Kidney epithelial cell (primary cell): ENCODE data around the gene OR2AG1. TPM values are rescaled to one million over a fixed set of nuclear protein-coding genes. Genes with fewer than 3 reads are reported as not detected.

ENCODE experiments used
- DNase-seq: peaks from one replicate; pipeline ENCODE4 v3.0.0-alpha.2; 2010; ENCODE audit warnings: low read depth
- H3K27me3 ChIP-seq: 2 replicates; pipeline ENCODE4 v1.6.0; 2011; ENCODE audit warnings: low read length; ENCODE audit not compliant: control insufficient read depth, insufficient read depth
- H3K36me3 ChIP-seq: 2 replicates; pipeline ENCODE4 v1.5.1; 2011; ENCODE audit warnings: low read length; ENCODE audit not compliant: control insufficient read depth, insufficient read depth
- H3K4me3 ChIP-seq: 2 replicates; pipeline ENCODE4 v1.5.1; 2011; ENCODE audit warnings: low read depth, mild to moderate bottlenecking, control low read depth, low read length
- total RNA-seq: library from RNA; depleted of rRNA; stranded (reverse); fragments of >200 nt; gene quantifications from 2 replicates; pipeline ENCODE4 v1.2.3, GENCODE V29; 2015
- TF ChIP-seq, protein P1 (sequence below): IDR thresholded peaks from 2 replicates; pipeline ENCODE4 v1.5.1; 2011; ENCODE audit warnings: mild to moderate bottlenecking, moderate library complexity, low read length, control low read depth, inconsistent platforms; ENCODE audit not compliant: insufficient read depth, poor library complexity, severe bottlenecking

OR2AG1 gene
- total RNA-seq, 1 donor from 2014 or later = not detected

DNA sequence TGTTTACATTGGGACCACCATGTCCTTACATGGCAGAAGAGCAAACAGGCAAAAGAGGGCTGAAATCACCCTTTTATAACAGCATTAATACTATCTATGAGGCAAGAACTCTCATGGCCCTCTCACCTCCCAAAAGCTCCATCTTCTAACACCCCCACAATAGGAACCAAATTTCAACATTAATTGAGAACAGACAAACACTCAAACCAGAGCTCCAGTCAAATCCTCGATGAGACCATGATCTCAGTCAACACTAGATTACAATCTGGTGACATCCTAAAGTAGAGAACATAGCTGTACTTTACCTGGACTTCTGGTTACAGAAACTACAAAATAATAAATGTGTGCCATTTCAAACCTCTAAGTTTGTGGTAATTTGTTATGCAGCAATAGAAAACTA lies 36.2 kb upstream of the OR2AG1 start:
- no peak for DNase-seq
- H3K27me3 ChIP-seq = no peaks in the 10 kb centered on the region
- H3K36me3 ChIP-seq = no peaks in the 10 kb centered on the region

DNA sequence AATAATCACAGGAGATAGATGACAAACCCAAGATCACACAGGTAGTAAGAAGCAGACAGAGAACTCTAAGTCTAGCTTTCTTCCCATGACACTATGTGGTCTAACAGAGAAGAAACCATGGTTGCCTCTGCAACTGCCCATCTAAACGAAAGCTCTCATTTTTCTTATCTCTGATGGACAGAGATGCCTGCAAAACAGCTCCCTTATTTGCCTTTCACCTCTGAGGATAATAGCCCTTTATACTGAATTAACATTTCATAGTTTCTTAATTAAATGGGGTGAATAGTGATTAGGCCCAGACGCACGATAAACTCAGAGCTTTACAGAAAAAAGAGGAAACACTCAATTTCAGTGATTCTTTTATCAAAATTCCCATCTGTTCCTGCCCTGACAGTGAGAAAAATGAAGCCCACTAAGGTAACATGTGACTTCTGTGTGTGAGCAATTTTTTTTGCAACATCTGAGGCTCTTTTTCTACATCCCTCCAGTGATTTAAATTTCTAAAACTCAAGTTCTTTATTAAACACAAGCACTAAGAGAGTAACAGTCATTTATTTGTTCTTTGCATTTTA lies 35.6 kb upstream of the OR2AG1 start:
- TF ChIP-seq, protein P1, sequence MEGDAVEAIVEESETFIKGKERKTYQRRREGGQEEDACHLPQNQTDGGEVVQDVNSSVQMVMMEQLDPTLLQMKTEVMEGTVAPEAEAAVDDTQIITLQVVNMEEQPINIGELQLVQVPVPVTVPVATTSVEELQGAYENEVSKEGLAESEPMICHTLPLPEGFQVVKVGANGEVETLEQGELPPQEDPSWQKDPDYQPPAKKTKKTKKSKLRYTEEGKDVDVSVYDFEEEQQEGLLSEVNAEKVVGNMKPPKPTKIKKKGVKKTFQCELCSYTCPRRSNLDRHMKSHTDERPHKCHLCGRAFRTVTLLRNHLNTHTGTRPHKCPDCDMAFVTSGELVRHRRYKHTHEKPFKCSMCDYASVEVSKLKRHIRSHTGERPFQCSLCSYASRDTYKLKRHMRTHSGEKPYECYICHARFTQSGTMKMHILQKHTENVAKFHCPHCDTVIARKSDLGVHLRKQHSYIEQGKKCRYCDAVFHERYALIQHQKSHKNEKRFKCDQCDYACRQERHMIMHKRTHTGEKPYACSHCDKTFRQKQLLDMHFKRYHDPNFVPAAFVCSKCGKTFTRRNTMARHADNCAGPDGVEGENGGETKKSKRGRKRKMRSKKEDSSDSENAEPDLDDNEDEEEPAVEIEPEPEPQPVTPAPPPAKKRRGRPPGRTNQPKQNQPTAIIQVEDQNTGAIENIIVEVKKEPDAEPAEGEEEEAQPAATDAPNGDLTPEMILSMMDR = no peak
- Histone ChIP-seq H3K4me3 (no peak overlapping the region), H3K36me3 (no peaks in the 10 kb centered on the region), H3K27me3 (no peaks in the 10 kb centered on the region)
- no peak for DNase-seq

More for the DNA sequence above, 36.2 kb upstream of the OR2AG1 start:
- TF ChIP-seq, protein P1 = no peak
- H3K4me3 ChIP-seq = no peak overlapping the region

DNA sequence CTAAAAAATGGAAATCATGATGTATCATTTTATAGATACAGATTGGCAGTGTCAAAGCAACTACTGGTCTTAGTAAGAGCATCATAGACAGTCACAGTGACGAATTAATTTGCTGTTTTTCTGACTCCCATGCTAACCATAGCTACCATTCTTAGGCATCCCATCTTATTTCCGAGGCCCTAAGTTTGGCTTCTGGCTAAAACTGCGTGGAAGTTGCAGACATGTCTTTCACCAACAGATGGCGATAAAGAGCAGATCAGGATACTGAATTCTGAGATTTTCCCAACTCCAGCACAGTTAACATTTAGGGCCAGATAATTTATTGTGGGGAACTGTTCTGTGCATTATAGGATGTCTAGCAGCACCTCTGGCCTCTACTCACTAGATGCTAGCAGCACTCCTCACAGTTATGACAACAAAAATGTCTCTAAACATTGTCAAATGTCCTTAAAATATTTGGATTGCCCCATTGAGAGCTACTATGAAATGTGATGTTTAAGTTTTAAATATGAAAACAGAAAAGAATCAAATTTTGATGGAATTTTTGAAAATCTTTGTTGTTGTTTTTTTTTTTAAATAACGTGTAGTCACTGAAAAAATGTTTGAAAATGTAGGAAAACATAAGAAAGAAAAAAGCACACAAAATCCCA lies 27.4 kb upstream of the OR2AG1 start:
- TF ChIP-seq, protein P1 = peak; percentile 92
- H3K27me3 ChIP-seq = no peaks in the 10 kb centered on the region
- no peak overlapping the region for H3K4me3 ChIP-seq
- no peaks in the 10 kb centered on the region for H3K36me3 ChIP-seq
- DNase-seq = no peak

DNA sequence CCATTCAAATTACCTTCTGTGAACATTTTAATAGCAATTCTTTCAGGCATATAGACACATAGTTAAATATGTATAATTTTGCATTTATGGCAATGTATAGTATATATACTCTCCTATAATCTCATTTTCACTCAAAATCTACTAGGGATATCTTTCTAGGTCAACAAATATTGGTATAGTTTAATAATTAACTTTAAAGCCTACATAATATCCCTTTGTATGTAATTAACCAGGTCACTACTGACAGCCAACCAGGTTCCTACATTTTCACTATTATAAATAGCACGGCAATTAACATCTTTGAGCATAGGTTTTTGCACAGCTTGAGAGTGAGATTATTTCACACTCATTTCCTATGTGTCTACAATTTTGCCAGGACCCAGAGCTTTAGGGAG lies 26.9 kb upstream of the OR2AG1 start:
- TF ChIP-seq, protein P1 = no peak
- DNase-seq = no peak
- H3K36me3 ChIP-seq = no peaks in the 10 kb centered on the region
- no peaks in the 10 kb centered on the region for H3K27me3 ChIP-seq
- H3K4me3 ChIP-seq = no peak overlapping the region

DNA sequence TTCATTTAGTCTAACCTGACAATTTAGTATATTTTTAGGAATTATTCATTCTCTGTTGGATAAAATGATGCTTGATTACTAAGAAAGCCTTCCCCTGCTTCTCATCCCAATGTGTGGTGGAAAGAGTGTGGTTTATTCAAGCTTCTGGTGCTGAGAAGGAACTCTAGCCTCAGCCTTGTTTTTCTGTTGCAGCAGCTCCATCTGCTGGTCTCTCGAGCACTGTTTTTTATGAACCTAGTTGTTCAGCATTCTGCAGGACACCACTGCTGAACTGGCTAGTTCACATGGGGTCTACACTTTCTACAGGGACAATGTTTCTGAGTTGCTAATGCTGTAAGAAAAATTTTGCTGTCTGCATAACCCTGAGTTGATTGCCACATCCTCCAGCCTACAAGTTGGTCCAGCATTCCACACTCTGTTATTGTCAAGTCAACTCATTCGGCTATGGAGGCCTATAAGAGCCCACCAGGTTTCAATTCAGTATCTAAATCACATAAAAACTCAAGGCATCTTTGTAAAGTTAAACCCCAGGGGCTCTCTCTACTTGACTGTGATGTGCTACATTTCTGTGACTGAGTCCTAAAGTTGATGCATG lies 25.4 kb upstream of the OR2AG1 start:
- peak; percentile 43 for DNase-seq
- Histone ChIP-seq H3K36me3 (no peaks in the 10 kb centered on the region), H3K27me3 (no peaks in the 10 kb centered on the region), H3K4me3 (no peak overlapping the region)
- TF ChIP-seq, protein P1 = peak; percentile 82
